Upper lobe of right lung (tissue), 1 donor: ENCODE measurements around the gene MICU2. TPM values are rescaled to one million over a fixed set of nuclear protein-coding genes. Genes with fewer than 3 reads are reported as not detected.

Source experiments
- ATAC-seq: fragments of 200-7000 bp; cut with Tn5 transposase; one replicate; pipeline ENCODE4 v1.9.1; 2020; ENCODE audit warnings: mild to moderate bottlenecking, moderate library complexity
- DNase-seq: peaks from one replicate; pipeline ENCODE4 v3.0.0-alpha.2; 2020
- H3K27ac ChIP-seq: fragments of 200-600 bp; one replicate; pipeline ENCODE4 v1.8.0; 2022
- H3K27me3 ChIP-seq: fragments of 200-600 bp; one replicate; pipeline ENCODE4 v1.8.0; 2022; ENCODE audit warnings: mild to moderate bottlenecking
- H3K36me3 ChIP-seq: fragments of 200-600 bp; one replicate; pipeline ENCODE4 v1.8.0; 2022
- H3K4me1 ChIP-seq: fragments of 200-600 bp; one replicate; pipeline ENCODE4 v1.8.0; 2022
- H3K4me3 ChIP-seq: fragments of 200-600 bp; one replicate; pipeline ENCODE4 v1.8.0; 2022; ENCODE audit warnings: mild to moderate bottlenecking
- H3K9me3 ChIP-seq: fragments of 200-600 bp; one replicate; pipeline ENCODE4 v1.8.0; 2022
- CTCF ChIP-seq: fragments of 200-600 bp; IDR thresholded peaks from one replicate; pipeline ENCODE4 v1.8.0; 2022; ENCODE audit warnings: antibody characterized with exemption
- intact Hi-C: fragments of 100-400 bp; cut with DNase I; formaldehyde crosslinking; loops from one replicate; pipeline ENCODE4 v1.11.0; 2022
- total RNA-seq: library from RNA; stranded (reverse); fragmentation: NEBNext Ultra II Directional; extraction: Animal tissue kit (Norgen Biotek cat#: 25700); gene quantifications from one replicate; pipeline ENCODE4 v1.2.1, GENCODE V29; 2021
- donor health status: DM: no; HTN: yes; CAD: no; lungs with severe emphysema.

Gene MICU2
- total RNA-seq, 1 donor from 2014 or later, result 30.7 TPM

GRCh38 chr13:21453387-21454081 lies 150.4 kb downstream of the MICU2 start:
- TF ChIP-seq CTCF, result no peak
- Histone ChIP-seq H3K27ac (no peak overlapping the region), H3K4me3 (no peak overlapping the region), H3K4me1 (peaks cover 20% of the 10 kb centered on the region), H3K9me3 (no peaks in the 10 kb centered on the region), H3K27me3 (no peaks in the 10 kb centered on the region), H3K36me3 (no peaks in the 10 kb centered on the region)
- intact Hi-C loops, result no loop called here
- DNase-seq (no peak), ATAC-seq (peak; percentile 48)

GRCh38 chr13:21450936-21451335 lies 153.0 kb downstream of the MICU2 start:
- ATAC-seq, result no peak
- TF ChIP-seq CTCF, result no peak
- no peak for DNase-seq
- intact Hi-C loops, result no loop called here
- H3K4me1 ChIP-seq, result no peaks in the 10 kb centered on the region
- H3K27ac ChIP-seq, result no peak overlapping the region
- no peaks in the 10 kb centered on the region for H3K9me3 ChIP-seq
- H3K36me3 ChIP-seq, result no peaks in the 10 kb centered on the region
- no peak overlapping the region for H3K4me3 ChIP-seq
- no peaks in the 10 kb centered on the region for H3K27me3 ChIP-seq

- TF ChIP-seq CTCF, result no peak
- intact Hi-C loops, result no loop called here
Observed at GRCh38 chr13:21446656-21447055, 157.3 kb downstream of the MICU2 start.

GRCh38 chr13:21445759-21446158 lies 158.2 kb downstream of the MICU2 start:
- Histone ChIP-seq H3K36me3 (no peaks in the 10 kb centered on the region), H3K4me1 (no peaks in the 10 kb centered on the region), H3K27me3 (no peaks in the 10 kb centered on the region), H3K9me3 (no peaks in the 10 kb centered on the region), H3K4me3 (no peak overlapping the region), H3K27ac (no peak overlapping the region)
- TF ChIP-seq CTCF, result no peak
- DNase-seq (no peak), ATAC-seq (peak; percentile 35)
- intact Hi-C loops, result no loop called here

More at GRCh38 chr13:21446656-21447055, 157.3 kb downstream of the MICU2 start:
- Histone ChIP-seq H3K27me3 (no peaks in the 10 kb centered on the region), H3K9me3 (no peaks in the 10 kb centered on the region), H3K4me1 (no peaks in the 10 kb centered on the region), H3K36me3 (no peaks in the 10 kb centered on the region), H3K27ac (no peak overlapping the region), H3K4me3 (no peak overlapping the region)
- ATAC-seq (no peak), DNase-seq (no peak)

GRCh38 chr13:21443171-21443570 lies 160.8 kb downstream of the MICU2 start:
- H3K36me3 ChIP-seq, result no peaks in the 10 kb centered on the region
- TF ChIP-seq CTCF, result no peak
- DNase-seq (no peak), ATAC-seq (no peak)
- intact Hi-C loops, result no loop called here
- H3K4me3 ChIP-seq, result no peak overlapping the region
- H3K9me3 ChIP-seq, result no peaks in the 10 kb centered on the region
- no peaks in the 10 kb centered on the region for H3K27me3 ChIP-seq
- no peaks in the 10 kb centered on the region for H3K4me1 ChIP-seq
- H3K27ac ChIP-seq, result no peak overlapping the region

Other genes with a start within 250 kb of the MICU2 start
- 77.7 TPM for gene ZDHHC20, start 144.9 kb downstream of the MICU2 start, total RNA-seq
- gene FGF9, start 66.9 kb upstream of the MICU2 start, total RNA-seq, result 2.7 TPM